NCI-H524 (cell line): ENCODE data around the gene C16orf87.
A peak's percentile ranks its signal among the peaks of the same experiment; 100 is the strongest.
"Not testable (repeated sequence)": the region's sequence is repeated elsewhere in the genome, so short reads cannot be mapped to it uniquely, and the experiment has no call there.

ENCODE experiments used
- DNase-seq, 2 experiments: peaks; one replicate each; lab custom pipeline; 2025; lab: John Stamatoyannopoulos, UW

The C16orf87 gene

GRCh38 chr16:46797501-46797900 is 33.5 kb downstream of the C16orf87 start:
- no peak for DNase-seq

DNA sequence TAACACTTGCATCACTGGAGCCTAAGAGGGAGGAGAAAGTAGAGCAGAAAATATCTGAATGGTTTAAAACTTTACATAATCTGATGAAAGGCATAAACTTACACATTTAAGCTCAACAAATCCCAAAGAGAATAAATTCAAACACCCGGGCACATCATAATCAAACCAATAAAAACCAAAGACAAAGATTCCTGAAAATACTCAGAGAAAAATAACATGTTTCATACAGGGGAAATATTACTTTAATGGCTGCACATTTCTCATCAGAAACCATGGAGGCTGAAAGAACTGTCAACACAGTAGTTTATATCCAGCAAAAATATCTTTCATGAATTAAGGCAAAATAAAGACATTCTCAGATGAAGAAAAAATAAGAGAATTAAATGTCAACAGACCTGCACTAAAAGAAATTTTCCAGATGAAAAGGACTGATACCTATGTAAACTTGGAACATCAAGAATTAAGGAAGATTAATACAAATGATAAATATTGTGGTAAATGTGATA is 34.2 kb downstream of the C16orf87 start:
- no peak for DNase-seq

DNA sequence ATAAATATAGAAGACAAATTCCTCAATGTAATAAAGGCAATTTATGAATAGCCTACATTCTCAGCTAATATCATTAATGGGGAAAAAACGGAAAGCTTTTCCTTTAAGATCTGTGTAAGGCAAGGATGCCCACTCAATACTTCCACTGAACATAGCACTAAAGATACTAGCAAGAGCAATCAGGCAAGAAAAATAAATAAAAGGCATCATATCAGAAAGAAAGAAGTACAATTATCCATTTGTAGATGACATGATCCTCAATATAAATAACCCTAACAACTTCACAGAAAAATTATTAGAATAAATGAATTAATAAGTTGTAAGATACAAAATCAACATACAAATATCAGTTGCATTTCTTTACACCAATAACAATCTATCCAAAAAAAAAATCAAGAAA is 37.1 kb downstream of the C16orf87 start:
- DNase-seq = no peak

GRCh38 chr16:46790599-46791270 is 40.2 kb downstream of the C16orf87 start:
- no peak for DNase-seq

DNA sequence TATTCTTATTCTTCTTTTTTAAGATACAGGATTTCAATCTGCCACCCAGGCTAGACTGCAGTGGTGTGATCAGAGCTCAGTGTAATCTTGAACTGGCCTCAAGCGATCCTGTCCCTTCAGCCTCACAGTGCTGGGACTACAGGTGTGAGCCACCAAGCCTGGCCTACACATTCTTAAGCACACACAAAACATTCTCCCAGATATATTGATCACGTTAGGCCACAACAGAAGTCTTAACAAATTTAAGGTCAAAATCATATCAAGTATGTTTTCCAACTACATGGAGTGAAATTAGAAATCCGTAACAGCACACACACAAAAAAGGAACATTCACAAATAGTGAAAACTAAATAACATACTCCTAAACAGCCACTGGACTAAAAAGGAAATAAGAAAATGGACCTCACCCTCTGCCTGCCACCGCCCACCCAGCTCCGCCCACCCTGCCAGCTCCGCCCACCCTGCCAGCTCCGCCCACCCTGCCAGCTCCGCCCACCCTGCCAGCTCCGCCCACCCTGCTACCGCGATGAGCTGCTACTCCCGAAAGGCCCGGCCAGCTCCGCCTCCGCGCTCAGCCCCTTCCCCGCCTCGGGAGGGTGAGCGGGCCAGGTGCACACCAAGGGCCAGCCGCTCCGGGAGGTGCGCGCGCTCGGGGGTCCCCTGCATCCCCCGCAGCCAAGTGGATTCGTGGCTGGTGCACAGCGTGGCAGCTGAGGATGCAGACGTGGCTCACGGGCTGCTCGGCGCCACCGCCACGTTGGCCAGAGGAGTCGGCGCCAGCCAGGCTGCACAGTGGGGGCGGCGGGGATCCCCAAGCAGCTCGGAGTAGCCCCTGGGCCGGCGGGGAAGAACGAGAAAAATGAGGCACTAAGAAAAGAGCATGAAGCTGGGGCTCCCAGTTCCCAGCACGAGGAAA is 41.2 kb downstream of the C16orf87 start:
- DNase-seq = peak in 1 of 2 experiments; percentile 13

DNA sequence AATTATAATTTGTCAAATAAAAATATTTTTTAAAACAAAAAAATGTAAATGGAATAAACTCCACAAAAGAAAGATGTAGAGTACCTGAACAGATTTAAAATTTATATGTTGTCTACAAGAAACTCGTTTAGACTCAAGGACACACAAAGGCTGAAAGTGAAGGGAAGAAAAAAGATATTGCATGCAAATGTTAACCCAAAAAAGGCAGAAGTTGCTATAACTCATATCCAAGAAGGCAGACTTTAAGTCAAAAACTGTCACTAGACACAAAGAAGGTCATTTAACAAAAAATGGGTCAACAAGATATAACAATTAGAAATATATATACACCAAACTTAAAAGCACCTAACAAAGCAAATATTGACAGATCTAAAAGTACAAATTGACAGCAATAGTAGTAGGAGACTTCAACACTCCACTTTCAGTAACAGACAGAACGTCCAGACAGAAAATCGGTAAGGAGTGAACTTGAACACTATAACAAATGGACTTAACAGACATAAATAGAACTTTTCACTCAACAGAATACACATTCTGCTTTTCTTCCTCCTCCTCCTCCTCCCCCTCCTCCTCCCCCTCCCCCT is 42.0 kb downstream of the C16orf87 start:
- DNase-seq = no peak

GRCh38 chr16:46787909-46788308 is 43.1 kb downstream of the C16orf87 start:
- no peak for DNase-seq

DNA sequence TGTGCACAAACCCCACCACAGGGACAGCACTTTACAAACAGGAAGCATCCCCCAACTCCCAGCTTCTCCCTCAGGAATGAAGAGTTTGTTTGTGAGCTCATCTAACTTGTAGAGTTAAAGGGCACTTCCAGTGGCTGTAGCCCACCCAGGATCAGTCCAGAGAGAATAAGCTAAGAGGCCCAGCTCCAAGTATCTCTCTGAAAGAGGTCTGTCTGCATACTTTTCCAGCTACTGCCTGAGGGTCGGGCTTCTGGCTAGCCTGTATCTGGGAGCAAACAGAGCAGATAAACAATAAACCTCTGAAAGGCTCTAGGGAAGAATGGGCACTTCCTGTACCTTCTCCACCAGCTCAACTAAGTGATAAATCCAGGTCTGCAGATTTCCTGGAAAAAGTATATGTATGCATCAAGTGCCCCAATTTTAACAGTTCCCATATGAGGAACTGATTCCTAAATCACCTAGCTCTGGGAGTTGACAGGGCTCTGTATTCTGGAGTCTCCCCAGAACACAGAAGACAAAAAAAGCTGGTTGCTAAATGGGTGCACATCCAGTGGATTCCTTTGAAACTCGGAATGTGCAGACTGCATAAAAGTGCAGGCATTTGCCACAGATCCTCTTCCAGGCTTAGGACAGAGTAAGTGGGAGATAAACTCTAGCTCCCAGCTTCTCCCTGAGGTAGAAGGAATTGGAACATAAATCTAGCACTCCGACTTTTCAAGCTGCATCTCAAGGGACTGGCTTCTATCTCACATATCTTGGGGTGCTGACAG is 45.7 kb downstream of the C16orf87 start:
- DNase-seq = no peak

DNA sequence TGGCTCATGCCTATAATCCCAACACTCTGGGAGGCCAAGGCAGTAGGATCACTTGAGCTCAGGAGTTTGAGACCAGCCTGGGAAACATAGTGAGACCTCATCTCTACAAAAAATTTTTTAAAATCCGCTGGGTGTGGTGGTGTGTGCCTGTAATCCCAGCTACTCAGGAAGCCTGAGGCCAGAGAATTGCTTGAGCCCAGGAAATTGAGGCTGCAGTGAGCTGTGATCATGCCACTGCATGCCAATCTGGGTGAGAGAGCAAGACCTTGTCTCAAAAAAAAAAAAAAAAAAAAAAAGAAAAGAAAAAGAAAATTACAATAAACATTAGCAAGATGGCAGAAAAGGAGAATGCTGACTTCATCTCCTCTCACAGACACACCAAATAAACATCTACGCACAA is 46.4 kb downstream of the C16orf87 start:
- DNase-seq = not testable (repeated sequence)

DNA sequence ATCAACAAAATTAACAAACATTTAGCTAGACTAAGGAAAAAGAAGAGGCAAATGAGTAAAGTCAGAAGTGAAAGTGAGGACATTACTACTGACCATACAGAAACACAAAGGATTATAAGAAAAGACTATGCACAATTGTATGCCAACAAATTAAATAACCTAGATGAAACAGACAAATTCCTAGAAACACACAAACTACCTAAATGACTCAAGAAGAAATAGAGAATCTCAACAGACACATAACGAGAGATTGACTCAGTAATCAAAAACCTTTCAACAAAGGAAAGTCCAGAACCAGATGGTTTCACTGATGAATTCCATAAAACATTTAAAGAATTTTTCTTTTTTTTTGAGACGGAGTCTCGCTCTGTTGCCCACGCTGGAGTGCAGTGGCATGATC is 47.2 kb downstream of the C16orf87 start:
- no peak for DNase-seq

DNA sequence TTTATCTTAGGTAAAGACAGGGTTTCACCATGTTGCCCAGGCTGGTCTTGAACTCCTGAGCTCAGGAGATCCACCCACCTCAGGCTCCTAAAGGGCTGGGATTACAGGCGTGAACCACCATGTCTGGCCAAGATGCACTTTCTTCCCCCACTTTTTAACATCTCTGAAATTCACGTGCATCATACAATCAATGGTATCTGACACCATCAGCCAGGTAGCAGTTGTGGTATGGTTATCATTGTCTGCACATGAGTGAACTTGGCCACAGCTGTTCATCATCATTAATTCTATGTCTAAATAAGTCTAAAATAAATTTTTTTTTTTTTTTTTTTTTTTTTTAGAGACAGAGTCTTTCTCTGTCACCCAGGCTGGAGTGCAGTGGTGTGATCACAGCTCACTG is 48.7 kb downstream of the C16orf87 start:
- no peak for DNase-seq

- no peak for DNase-seq
These were observed 53.2 kb downstream of the C16orf87 start for GRCh38 chr16:46777804-46778203.

DNA sequence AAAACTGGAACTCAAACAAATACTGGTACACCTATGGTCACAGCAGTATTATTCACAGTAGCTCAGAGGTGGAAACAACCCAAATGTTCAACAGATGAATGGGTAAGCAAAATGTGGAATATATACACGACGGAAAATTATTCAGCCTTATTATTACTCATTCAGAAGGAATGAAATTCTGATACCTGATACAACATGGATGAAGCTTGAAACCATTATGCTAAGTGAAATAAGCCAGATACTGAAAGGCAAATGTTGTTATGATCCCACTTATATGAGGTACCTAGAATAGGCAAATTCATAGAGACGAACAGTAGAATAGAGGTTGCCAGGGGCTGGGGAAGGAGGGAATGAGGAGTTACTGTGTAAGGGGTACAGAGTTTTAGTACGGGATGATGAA is 55.8 kb downstream of the C16orf87 start:
- no peak for DNase-seq

DNA sequence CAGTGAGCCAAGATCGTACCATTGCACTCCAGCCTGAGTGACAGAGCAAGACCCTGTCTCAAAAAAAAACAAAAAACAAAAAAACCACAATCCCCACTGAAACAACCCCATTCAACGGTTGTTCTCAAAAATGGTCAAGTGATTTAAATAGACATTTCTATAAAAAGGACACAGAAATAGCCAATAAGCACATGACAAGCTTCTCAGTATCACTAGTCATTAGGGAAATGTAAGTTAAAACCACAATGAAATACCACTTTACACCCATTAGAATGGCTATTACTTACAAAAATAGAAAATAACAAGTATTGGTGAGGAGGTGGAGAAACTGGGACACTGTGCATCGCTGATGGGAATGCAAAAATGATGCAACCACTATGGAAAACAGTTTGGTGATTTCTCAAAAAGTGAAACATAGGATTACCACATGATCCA is 56.2 kb downstream of the C16orf87 start:
- no peak for DNase-seq

DNA sequence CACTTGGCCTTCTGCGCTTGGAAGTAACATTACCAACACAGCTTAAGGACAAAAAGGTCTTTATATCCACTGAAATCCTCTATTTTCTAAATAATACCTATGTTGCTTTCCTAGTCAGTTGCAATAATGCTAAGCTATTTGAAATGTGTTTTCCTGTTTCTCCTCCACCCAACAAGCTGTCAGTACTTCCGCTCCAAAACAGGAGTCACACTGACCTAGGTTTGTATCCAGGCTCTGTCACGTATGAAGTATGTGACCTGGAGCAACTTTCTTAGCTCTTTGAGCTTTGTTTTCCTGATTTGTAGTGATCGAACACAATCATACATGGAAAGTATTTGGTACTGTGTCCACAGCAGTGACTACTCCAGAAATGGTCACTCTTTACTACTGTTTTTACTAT is 58.5 kb downstream of the C16orf87 start:
- no peak for DNase-seq

DNA sequence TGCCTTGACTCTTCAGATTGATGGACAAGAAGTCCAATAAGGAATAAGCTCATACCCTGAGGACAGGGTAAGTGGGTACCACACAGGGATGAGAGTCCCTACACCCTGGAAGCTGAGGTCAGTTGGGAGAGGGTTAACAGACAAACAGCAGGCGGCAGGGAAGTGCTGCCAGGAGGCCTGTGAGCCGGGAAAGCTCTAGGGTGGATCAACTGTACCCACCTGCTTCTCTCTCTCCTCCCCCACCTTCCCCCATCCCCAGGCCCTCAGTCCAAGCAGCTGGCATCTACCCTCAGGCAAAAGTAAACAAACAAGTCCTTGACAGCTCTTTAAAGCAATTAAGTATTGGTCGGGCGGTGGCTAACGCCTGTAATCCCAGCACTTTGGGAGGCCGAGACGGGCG is 62.2 kb downstream of the C16orf87 start:
- peak; percentile 87 to 93 for DNase-seq

DNA sequence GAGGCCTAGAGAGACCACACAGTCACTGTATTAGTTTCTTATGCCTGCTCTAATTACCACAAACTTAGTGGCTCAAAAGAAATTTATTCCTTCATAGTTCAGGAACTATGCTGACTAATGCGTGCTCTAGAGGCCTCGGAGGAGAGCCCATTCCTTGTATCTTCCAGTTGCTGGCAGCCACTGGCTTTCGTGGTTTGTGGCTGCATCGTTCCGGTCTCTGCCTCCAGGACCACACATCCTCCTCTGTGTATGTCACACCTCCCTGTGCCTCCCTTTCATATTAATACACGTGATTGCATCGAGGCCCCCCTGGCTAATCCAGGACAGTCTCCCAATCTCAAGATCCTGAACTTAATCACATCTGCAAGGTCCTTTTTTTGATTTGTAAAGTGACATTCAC is 65.9 kb downstream of the C16orf87 start:
- no peak for DNase-seq

DNA sequence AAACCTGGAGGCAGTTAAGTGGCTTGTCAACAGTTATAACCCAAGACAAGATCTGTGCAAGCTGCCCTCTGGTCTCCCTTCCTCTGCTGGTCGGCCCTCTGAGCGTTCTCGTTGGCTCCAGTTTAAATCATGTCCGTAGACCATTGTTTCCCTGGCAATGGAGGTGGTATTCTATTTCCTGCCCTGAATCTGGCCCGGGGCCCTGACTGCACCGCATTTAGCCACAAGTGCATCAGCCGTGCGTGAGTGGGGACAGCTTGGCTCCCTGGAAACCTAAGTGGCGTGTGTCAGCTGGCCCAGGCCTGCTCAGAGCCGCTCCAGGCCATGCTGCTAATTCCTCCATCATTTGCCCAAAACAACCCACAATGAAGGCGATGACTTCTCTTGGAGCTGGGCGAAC is 67.8 kb downstream of the C16orf87 start:
- DNase-seq = peak; percentile 48 to 73

DNA sequence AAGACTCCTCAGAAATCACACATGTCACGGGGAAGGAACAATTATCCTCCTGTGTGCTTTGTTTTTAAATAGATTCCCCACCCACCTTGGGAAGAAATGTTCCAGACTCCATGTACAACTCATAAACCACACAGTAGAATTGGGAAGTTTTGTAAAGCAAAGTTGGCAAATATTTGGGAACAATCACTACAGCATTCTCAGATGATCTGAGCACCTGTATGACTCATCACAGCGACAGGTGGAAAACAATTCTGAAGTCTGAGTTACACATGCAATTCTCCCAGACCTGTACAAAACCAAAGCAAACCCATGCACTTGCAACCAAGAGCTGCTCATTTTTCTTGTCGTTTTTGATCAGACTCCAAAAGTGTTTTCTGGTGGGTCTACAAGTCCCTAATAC is 68.4 kb downstream of the C16orf87 start:
- no peak for DNase-seq

- no peak for DNase-seq
These were observed 71.7 kb downstream of the C16orf87 start for GRCh38 chr16:46759309-46759708.

- DNase-seq = no peak
These were observed 73.5 kb downstream of the C16orf87 start for GRCh38 chr16:46757339-46758050.
